Caco-2 (cell line): ENCODE results near the gene HOXB4. TPM values are rescaled to one million over a fixed set of nuclear protein-coding genes. Genes with fewer than 3 reads are reported as not detected.

Experiments used
- BruUV-seq: library from RNA; stranded (reverse); fragments of 400-500 nt; replicated peaks from 2 replicates; lab custom pipeline; 2021; lab: Mats Ljungman, UMichigan
- CTCF ChIA-PET: fragments of 300-600 bp; sonication (Branson Sonifier 250); formaldehyde crosslinking; loops from one replicate; lab custom pipeline; 2022; ENCODE audit warnings: antibody characterized with exemption; lab: Charles Lee
- POLR2A ChIA-PET: fragments of 300-600 bp; sonication (Branson Sonifier 250); formaldehyde crosslinking; loops from one replicate; lab custom pipeline; 2022; ENCODE audit warnings: antibody characterized with exemption; lab: Charles Lee
- DNase-seq, 2 experiments: peaks; one replicate each; pipeline versions ENCODE4 v3.0.0 to v3.0.0-alpha.2; 2020 to 2022
- H3K27me3 ChIP-seq: replicated peaks from 2 replicates; pipeline ENCODE4 v1.6.0; 2011; ENCODE audit warnings: low read length; ENCODE audit not compliant: control insufficient read depth, insufficient read depth
- H3K36me3 ChIP-seq: 2 replicates; pipeline ENCODE4 v1.5.1; 2011; ENCODE audit warnings: low read length; ENCODE audit not compliant: control insufficient read depth, insufficient read depth
- H3K4me1 ChIP-seq: fragments of 250-450 bp; sonication (Bioruptor Pico); 2 replicates; pipeline ENCODE4 v1.5.1; 2020; ENCODE audit warnings: mild to moderate bottlenecking
- H3K4me3 ChIP-seq: 2 replicates; pipeline ENCODE4 v1.5.1; 2011; ENCODE audit warnings: low read depth, mild to moderate bottlenecking, control low read depth, low read length
- H3K9me3 ChIP-seq: fragments of 250-450 bp; sonication (Bioruptor Pico); 2 replicates; pipeline ENCODE4 v1.5.1; 2020; ENCODE audit warnings: mild to moderate bottlenecking, moderate library complexity
- H3K27ac Mint-ChIP-seq: one replicate; pipeline ENCODE4 v1.8.0; 2022; ENCODE audit warnings: mixed read lengths; ENCODE audit not compliant: unreplicated experiment
- H3K27me3 Mint-ChIP-seq: one replicate; pipeline ENCODE4 v1.8.0; 2022; ENCODE audit warnings: mixed read lengths; ENCODE audit not compliant: insufficient read depth, unreplicated experiment
- H3K36me3 Mint-ChIP-seq: one replicate; pipeline ENCODE4 v1.8.0; 2022; ENCODE audit warnings: mild to moderate bottlenecking, mixed read lengths; ENCODE audit not compliant: insufficient read depth, unreplicated experiment
- H3K4me1 Mint-ChIP-seq: one replicate; pipeline ENCODE4 v1.8.0; 2022; ENCODE audit warnings: low read depth, mixed read lengths; ENCODE audit not compliant: unreplicated experiment
- H3K4me3 Mint-ChIP-seq: one replicate; pipeline ENCODE4 v1.8.0; 2022; ENCODE audit warnings: mild to moderate bottlenecking, moderate library complexity, mixed read lengths; ENCODE audit not compliant: unreplicated experiment
- H3K9me3 Mint-ChIP-seq: one replicate; pipeline ENCODE4 v1.8.0; 2022; ENCODE audit warnings: mixed read lengths; ENCODE audit not compliant: unreplicated experiment
- CTCF ChIP-seq, 2 experiments: fragments of 200-600 bp in 1 of 2; IDR thresholded peaks; 1 replicate in 1 of 2; 2 replicates in 1 of 2; pipeline versions ENCODE4 v1.5.1 to v1.8.0; 2011 to 2022; ENCODE audit warnings: antibody characterized with exemption in 1 of 2, control low read depth in 1 of 2, inconsistent platforms in 1 of 2, low read depth in 1 of 2, low read length in 1 of 2, mild to moderate bottlenecking in 1 of 2, moderate library complexity in 1 of 2; ENCODE audit not compliant: insufficient read depth in 1 of 2, severe bottlenecking in 1 of 2, unreplicated experiment in 1 of 2
- intact Hi-C: fragments of 100-400 bp; cut with micrococcal nuclease; formaldehyde crosslinking; loops from one replicate; pipeline ENCODE4 v1.10.0; 2022; ENCODE audit not compliant: unreplicated experiment
- total RNA-seq: library from RNA; stranded (reverse); gene quantifications from 2 replicates; pipeline ENCODE4 v1.2.3, GENCODE V29; 2022

The HOXB4 gene
- total RNA-seq, 1 experiment from 2014 or later, result 3.4 TPM

GRCh38 chr17:48555258-48556228 lies 22.6 kb downstream of the HOXB4 start:
- no peaks in the 10 kb centered on the region for H3K36me3 ChIP-seq
- POLR2A ChIA-PET, result interaction anchor here (0.6 kb wide), 1 partner anchor 724 kb away, joined by 3 read pairs; the partner anchor contains the start of gene LRRC46
- peaks cover 9% of the 10 kb centered on the region for H3K4me1 ChIP-seq
- Mint-ChIP-seq H3K4me3 (peak overlapping the region; percentile 49), H3K27me3 (no peaks in the 10 kb centered on the region), H3K36me3 (no peaks in the 10 kb centered on the region), H3K27ac (no peak overlapping the region), H3K9me3 (no peaks in the 10 kb centered on the region), H3K4me1 (peaks cover 7% of the 10 kb centered on the region)
- CTCF ChIA-PET, result interaction anchor here (0.5 to 1.8 kb wide), 13 partner anchors 8 to 340 kb away, joined by 3 to 6 read pairs (median 4); no protein-coding TSS in a partner anchor
- DNase-seq, result peak; percentile 58 to 70
- intact Hi-C loops, result loop anchor here (2.0 kb wide), 1 partner anchor 63 kb away; no protein-coding TSS in a partner anchor
- H3K27me3 ChIP-seq, result no peaks in the 10 kb centered on the region; the same call in 1 of the 2 replicates
- no peak for TF ChIP-seq CTCF (IDR thresholded peaks at IDR 0.05; ENCODE audit: insufficient read depth in 1 of 2, low read depth in 1 of 2, low read length in 1 of 2, severe bottlenecking in 1 of 2, unreplicated experiment in 1 of 2)
- no peaks in the 10 kb centered on the region for H3K9me3 ChIP-seq
- peak overlapping the region; percentile 28 for H3K4me3 ChIP-seq
- no TSS peak for BruUV-seq

- peaks cover 7% of the 10 kb centered on the region for H3K4me1 Mint-ChIP-seq
- no peaks in the 10 kb centered on the region for H3K9me3 Mint-ChIP-seq
- Histone ChIP-seq H3K4me1 (peaks cover 9% of the 10 kb centered on the region), H3K36me3 (no peaks in the 10 kb centered on the region), H3K4me3 (no peak overlapping the region), H3K27me3 (no peaks in the 10 kb centered on the region; the same call in 1 of the 2 replicates), H3K9me3 (no peaks in the 10 kb centered on the region)
- no peaks in the 10 kb centered on the region for H3K36me3 Mint-ChIP-seq
- intact Hi-C loops, result loop anchor here (2.0 kb wide), 1 partner anchor 62 kb away; no protein-coding TSS in a partner anchor
- no peak for TF ChIP-seq CTCF (IDR thresholded peaks at IDR 0.05; ENCODE audit: insufficient read depth in 1 of 2, low read depth in 1 of 2, low read length in 1 of 2, severe bottlenecking in 1 of 2, unreplicated experiment in 1 of 2)
- BruUV-seq, result no TSS peak
- ChIA-PET CTCF (interaction anchor here (0.6 to 1.8 kb wide), 6 partner anchors 14 to 339 kb away, joined by 3 to 5 read pairs (median 3); no protein-coding TSS in a partner anchor), POLR2A (no interaction called here)
- no peaks in the 10 kb centered on the region for H3K27me3 Mint-ChIP-seq
- H3K27ac Mint-ChIP-seq, result no peak overlapping the region
- peak overlapping the region; percentile 49 for H3K4me3 Mint-ChIP-seq
- no peak for DNase-seq
Measured at GRCh38 chr17:48554412-48555257, 23.5 kb downstream of the HOXB4 start.
